GOT3 (cell line): ENCODE results near the gene PCIF1.
"Not testable (repeated sequence)": the region's sequence is repeated elsewhere in the genome, so short reads cannot be mapped to it uniquely, and the experiment has no call there.

Experiments used
- DNase-seq: peaks from one replicate; lab custom pipeline; 2025; ENCODE audit warnings: mixed read lengths; lab: John Stamatoyannopoulos, UW

The PCIF1 gene

GRCh38 chr20:45934586-45935415 lies at the start of gene PCIF1:
Gene PCIF1 (plus strand): TSS chr20:45934683. CDS start chr20:45939000, 4,317 bp downstream.
- DNase-seq, result peak; percentile 97

- DNase-seq, result no peak
Measured at GRCh38 chr20:45886590-45887345, 47.7 kb upstream of the PCIF1 start.

GRCh38 chr20:45887346-45887715 lies 47.2 kb upstream of the PCIF1 start, which contains the start of gene SPATA25:
Gene SPATA25 (minus strand): TSS chr20:45887622. CDS start chr20:45887590, 32 bp downstream.
- no peak for DNase-seq

- no peak for DNase-seq
Measured at GRCh38 chr20:45888681-45889080, 45.8 kb upstream of the PCIF1 start.

- DNase-seq, result no peak
Measured at GRCh38 chr20:45890077-45890984, 44.2 kb upstream of the PCIF1 start.

GRCh38 chr20:45890985-45891983 lies 43.2 kb upstream of the PCIF1 start, which contains the start of the genes CTSA and NEURL2:
Gene CTSA (plus strand): TSS chr20:45891335. CDS start chr20:45891569, 234 bp downstream.
Gene NEURL2 (minus strand): TSS chr20:45891208. CDS start chr20:45890991, 217 bp downstream.
- peak; percentile 91 for DNase-seq

GRCh38 chr20:45892049-45892825 lies 42.2 kb upstream of the PCIF1 start:
- no peak for DNase-seq

- no peak for DNase-seq
Measured at GRCh38 chr20:45892828-45893500, 41.5 kb upstream of the PCIF1 start.

GRCh38 chr20:45893831-45894230 lies 40.7 kb upstream of the PCIF1 start:
- no peak for DNase-seq

- DNase-seq, result no peak
Measured at GRCh38 chr20:45894797-45895196, 39.7 kb upstream of the PCIF1 start.

- no peak for DNase-seq
Measured at GRCh38 chr20:45896641-45897161, 37.8 kb upstream of the PCIF1 start.

- DNase-seq, result no peak
Measured at GRCh38 chr20:45897289-45897688, 37.2 kb upstream of the PCIF1 start.

GRCh38 chr20:45897692-45898091 lies 36.8 kb upstream of the PCIF1 start:
- no peak for DNase-seq

GRCh38 chr20:45898285-45898684 lies 36.2 kb upstream of the PCIF1 start:
- DNase-seq, result no peak

GRCh38 chr20:45899046-45899835 lies 35.2 kb upstream of the PCIF1 start:
- DNase-seq, result no peak

GRCh38 chr20:45901332-45901731 lies 33.2 kb upstream of the PCIF1 start:
- not testable (repeated sequence) for DNase-seq

- DNase-seq, result no peak
Measured at GRCh38 chr20:45902199-45902701, 32.2 kb upstream of the PCIF1 start.
